Ureter (tissue), 1 donor: ENCODE data around the gene ZNF791. TPM values are rescaled to one million over a fixed set of nuclear protein-coding genes. Genes with fewer than 3 reads are reported as not detected.
"Not testable (repeated sequence)": the region's sequence is repeated elsewhere in the genome, so short reads cannot be mapped to it uniquely, and the experiment has no call there.

ENCODE experiments used
- DNase-seq: peaks from one replicate; pipeline ENCODE4 v3.0.0-alpha.2; 2020; ENCODE audit warnings: low spot score
- total RNA-seq: library from RNA; stranded (reverse); gene quantifications from one replicate; pipeline ENCODE4 v1.2.4, GENCODE V29; 2023
- donor health status: DM: yes; HTN: yes; CAD: no.

The ZNF791 gene
- 40.9 TPM for total RNA-seq

- DNase-seq = peak; percentile 100
These were observed at the start of gene ZNF791, which contains the start of gene ZNF490 for GRCh38 chr19:12610540-12611360. Gene ZNF791, plus strand, starts transcription at chr19:12610920. Its CDS starts 160 bp downstream, at chr19:12611080. Gene ZNF490, minus strand, starts transcription at chr19:12610813. Its CDS starts 133 bp downstream, at chr19:12610680.

- peak; percentile 93 for DNase-seq
These were observed 46.6 kb upstream of the ZNF791 start for GRCh38 chr19:12564016-12564664.

GRCh38 chr19:12566380-12566779, 44.3 kb upstream of the ZNF791 start:
- not testable (repeated sequence) for DNase-seq

DNA sequence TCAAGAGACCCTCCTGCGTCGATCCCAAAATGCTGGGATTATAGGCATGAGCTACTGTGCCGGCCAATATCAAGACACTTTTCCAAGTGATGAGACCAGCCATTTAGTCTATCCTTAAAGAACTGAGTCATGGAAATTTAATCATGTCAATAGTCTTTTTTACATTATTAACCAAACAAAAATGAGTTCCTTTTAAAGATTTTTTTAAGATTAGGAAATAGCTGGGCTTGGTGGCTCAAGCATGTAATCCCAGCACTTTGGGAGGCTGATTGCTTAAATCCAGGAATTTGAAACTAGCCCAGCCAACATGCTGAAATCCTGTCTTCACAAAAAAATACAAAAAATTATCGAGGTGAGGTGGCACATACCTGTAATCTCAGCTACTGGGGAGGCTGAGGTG, 42.8 kb upstream of the ZNF791 start:
- no peak for DNase-seq

- DNase-seq = no peak
These were observed 36.7 kb upstream of the ZNF791 start for GRCh38 chr19:12574036-12574435.

DNA sequence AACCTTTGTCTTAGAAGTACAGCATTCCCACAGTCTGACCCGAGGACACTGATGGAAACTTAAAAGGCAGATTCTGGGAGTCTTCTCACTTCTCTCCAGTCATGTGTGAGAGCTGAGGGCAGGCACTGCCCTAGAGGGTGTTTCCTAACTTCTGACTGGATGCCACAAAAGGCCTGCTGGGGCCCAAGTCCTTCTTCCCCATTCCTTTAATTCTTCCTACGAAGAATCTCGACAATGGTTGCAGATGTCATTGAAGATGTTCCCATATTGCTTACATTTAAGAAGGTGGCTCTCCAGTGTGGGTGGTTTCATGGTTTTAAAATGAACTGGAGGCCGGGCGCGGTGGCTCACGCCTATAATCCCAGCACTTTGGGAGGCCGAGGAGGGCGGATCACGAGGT, 32.1 kb upstream of the ZNF791 start:
- DNase-seq = no peak

- no peak for DNase-seq
These were observed 30.5 kb upstream of the ZNF791 start for GRCh38 chr19:12580180-12580694.

DNA sequence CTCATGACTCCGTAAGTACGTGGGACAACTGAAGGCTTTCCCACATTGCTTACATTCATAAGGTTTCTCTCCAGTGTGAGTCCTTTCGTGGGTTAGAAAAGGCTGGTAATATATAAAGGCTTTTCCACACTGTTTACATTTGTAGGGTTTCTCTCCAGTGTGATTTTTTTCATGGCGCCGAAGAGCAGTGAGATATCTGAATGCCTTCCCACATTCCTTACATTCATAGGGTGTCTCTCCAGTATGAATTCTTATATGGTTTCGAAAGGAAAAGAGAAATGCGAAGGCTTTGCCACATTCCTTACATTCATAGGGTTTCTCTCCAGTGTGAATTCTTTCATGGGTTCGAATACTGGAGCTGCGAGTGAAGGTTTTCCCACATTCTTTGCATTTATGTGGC, 29.6 kb upstream of the ZNF791 start:
- no peak for DNase-seq

GRCh38 chr19:12596485-12596884, 14.2 kb upstream of the ZNF791 start:
- no peak for DNase-seq

GRCh38 chr19:12596927-12597548, 13.7 kb upstream of the ZNF791 start:
- DNase-seq = no peak

DNA sequence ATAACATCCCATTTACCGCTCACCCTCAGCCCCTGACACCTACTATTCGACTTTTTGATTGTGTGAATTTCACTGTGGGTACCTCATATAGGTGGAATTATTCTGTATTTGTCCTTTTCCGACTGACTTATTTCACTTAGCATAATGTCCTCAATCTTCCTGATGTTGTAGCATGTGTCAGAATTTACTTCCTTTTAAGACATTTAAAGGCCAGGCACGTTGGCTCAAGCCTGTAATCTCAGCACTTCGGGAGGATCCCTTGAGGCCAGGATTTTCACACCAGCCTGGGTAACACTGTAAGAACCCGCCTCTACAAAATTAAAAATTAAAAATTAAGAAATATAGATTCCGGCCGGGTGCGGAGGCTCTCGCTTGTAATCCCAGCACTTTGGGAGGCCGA, 13.1 kb upstream of the ZNF791 start:
- DNase-seq = no peak

DNA sequence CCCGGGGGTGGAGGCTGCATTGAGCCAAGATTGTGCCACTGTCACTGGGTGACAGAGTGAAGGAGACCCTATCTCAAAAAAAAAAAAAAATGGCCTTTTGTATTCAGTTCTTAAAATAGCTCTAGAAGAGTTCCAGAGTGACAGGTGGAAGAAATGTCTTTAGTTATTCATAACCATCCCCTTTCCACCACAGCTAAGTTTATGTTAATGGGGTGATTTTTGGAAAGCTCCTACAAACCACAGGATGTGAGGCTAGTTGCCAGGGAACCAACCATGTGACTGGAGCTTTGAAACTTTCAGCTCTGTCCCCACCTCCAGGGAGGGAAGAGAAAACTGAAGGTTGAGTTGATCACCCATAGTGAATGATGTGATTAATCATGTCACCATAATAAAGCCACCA, 7.0 kb upstream of the ZNF791 start:
- DNase-seq = no peak

DNA sequence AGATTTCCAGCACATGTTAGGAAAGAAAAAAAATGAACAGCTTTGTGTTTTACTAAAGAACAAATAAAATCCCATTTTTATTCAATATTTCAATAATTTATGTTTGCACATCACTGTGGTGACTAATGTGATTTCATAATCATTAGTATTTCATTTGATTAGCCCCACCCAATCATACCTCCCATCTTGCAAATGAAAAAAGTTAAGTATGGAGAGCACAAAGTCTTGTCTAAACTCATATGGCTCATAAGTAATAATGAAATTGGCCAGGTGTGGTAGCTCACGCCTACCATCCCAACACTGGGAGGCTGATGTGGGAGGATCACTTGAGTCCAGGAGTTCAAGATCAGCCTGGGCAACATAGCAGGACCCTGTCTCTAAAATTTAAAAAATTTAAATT, 3.9 kb upstream of the ZNF791 start:
- no peak for DNase-seq

- DNase-seq = no peak
These were observed 3.1 kb upstream of the ZNF791 start for GRCh38 chr19:12607631-12608030.

DNA sequence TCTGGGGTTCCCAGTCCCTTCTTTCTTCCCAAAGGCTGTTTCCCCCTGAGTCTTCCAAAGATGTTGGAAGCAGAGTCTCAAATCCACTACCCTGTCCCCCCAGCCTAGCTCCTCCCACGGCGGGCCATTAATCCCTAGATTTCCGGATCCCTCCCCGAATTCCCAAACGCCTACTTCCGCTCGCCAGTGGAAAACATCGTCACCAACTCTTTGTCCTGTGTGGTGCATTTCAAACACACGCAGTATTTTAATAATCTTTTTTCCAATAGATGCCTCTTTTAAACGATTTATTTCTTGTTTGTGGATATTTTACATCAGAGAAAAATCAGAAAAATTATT, 610 bp downstream of the ZNF791 start:
- DNase-seq = peak; percentile 81

GRCh38 chr19:12617646-12618045, 6.9 kb downstream of the ZNF791 start:
- no peak for DNase-seq

DNA sequence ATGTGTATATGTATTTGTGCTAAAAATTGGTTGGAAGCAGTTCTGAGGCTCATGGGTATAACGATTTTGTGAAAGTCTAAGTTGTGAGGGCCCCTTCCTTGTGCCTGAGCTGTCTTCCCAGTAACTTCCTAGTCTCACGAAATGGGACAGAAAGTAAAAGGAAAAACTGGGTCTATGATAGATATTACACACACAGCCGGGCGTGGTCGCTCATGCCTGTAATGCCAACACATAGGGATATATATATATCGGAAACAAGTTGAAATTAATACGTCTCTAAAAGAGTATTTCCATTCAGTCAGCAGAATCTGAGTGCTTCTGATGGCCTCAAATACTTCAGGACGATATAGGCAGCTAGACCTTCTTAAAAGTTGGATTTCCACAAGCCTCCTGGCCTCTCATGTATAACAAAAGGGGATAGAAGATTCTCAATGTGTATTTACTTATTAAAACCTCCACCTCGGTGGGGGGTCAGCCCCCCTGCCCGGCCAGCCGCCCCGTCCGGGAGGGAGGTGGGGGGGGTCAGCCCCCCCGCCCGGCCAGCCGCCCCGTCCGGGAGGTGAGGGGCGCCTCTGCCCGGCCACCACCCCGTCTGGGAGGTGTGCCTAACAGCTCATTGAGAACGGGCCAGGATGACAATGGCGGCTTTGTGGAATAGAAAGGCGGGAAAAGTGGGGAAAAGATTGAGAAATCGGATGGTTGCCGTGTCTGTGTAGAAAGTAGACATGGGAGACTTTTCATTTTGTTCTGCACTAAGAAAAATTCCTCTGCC, 10.7 kb downstream of the ZNF791 start:
- DNase-seq = not testable (repeated sequence)

GRCh38 chr19:12623361-12624031, 12.8 kb downstream of the ZNF791 start:
- DNase-seq = no peak

DNA sequence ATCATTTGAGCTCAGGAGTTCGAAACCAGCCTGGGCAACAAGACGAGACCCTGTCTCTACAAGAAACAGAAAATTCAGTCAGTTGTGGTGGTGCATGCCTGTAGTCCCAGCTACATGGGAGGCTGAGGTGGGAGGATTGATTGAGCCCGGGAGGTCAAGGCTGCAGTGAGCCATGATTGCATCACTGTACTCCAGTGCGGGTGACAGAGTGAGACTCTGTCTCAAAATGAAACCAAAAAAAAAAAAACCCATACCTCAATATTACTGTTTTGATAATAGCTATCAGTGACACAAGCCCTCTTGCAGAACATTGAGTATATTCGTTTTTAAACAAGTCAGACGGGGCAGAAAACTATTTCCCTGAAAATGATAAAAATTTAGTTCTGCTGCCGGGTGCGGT, 16.2 kb downstream of the ZNF791 start:
- no peak for DNase-seq

DNA sequence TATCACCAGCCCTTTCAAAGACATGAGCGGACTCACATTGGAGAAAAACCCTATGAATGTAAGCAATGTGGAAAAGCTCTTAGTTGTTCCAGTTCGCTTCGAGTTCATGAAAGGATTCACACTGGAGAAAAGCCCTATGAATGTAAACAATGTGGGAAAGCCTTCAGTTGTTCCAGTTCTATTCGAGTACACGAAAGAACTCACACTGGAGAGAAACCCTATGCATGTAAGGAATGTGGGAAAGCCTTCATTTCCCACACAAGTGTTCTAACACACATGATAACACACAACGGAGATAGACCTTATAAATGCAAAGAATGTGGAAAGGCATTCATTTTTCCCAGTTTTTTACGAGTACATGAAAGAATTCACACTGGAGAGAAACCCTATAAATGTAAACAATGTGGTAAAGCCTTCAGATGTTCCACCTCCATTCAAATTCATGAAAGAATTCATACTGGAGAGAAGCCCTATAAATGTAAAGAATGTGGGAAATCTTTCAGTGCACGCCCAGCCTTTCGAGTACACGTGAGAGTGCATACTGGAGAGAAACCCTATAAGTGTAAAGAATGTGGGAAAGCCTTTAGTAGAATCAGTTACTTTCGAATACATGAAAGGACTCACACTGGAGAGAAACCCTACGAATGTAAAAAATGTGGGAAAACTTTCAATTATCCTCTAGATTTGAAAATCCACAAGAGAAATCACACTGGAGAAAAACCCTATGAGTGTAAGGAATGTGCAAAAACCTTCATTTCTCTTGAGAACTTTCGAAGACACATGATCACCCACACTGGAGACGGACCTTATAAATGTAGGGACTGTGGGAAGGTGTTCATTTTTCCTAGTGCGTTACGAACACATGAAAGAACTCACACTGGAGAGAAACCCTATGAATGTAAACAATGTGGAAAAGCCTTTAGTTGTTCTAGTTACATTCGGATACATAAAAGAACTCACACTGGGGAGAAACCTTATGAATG, 17.6 kb downstream of the ZNF791 start:
- DNase-seq = no peak
